Gastroesophageal sphincter (tissue), 4 donors: ENCODE results near the gene XYLB. TPM values are rescaled to one million over a fixed set of nuclear protein-coding genes. Genes with fewer than 3 reads are reported as not detected.

ENCODE experiments used
- ATAC-seq: fragments of 150-250 bp; one replicate; pipeline ENCODE4 v1.9.1; 2016; ENCODE audit warnings: mild to moderate bottlenecking, moderate library complexity
- H3K27ac ChIP-seq, 4 donors: fragments of 200-600 bp; sonication (generic) in 3 of 4; 1 replicate in 3 of 4; 2 replicates in 1 of 4; pipeline ENCODE4 v1.5.1; 2016 to 2019
- H3K27me3 ChIP-seq: fragments of 200-600 bp; sonication (generic); one replicate; pipeline ENCODE4 v1.5.1; 2019
- H3K36me3 ChIP-seq, 2 donors: fragments of 200-600 bp; sonication (generic); one replicate each; pipeline ENCODE4 v1.5.1; 2019; ENCODE audit warnings: control low read depth in 1 of 2
- H3K4me1 ChIP-seq, 3 donors: fragments of 200-600 bp; sonication (generic); 1 replicate in 2 of 3; 2 replicates in 1 of 3; pipeline ENCODE4 v1.5.1; 2016 to 2019; ENCODE audit warnings: control low read depth in 2 of 3
- H3K4me3 ChIP-seq, 2 donors: fragments of 200-600 bp; sonication (generic); one replicate each; pipeline ENCODE4 v1.5.1; 2019; ENCODE audit warnings: mild to moderate bottlenecking in 1 of 2, moderate library complexity in 1 of 2
- H3K9me3 ChIP-seq, 3 donors: fragments of 200-600 bp; sonication (generic); one replicate each; pipeline ENCODE4 v1.5.1; 2017 to 2019; ENCODE audit warnings: control low read depth in 2 of 3
- EP300 ChIP-seq: sonication (generic); formaldehyde crosslinking; IDR thresholded peaks from one replicate; pipeline ENCODE4 v1.6.1; 2017; ENCODE audit warnings: antibody characterized with exemption, mild to moderate bottlenecking
- POLR2A ChIP-seq, 2 donors: fragments of 450-650 bp; IDR thresholded peaks; one replicate each; pipeline ENCODE4 v1.6.1; 2017; ENCODE audit warnings: antibody characterized with exemption in 2 of 2, mild to moderate bottlenecking in 2 of 2, moderate library complexity in 1 of 2
- POLR2AphosphoS5 ChIP-seq: sonication (generic); formaldehyde crosslinking; IDR thresholded peaks from one replicate; pipeline ENCODE4 v1.6.1; 2017; ENCODE audit warnings: antibody characterized with exemption
- WGBS, 2 donors: methylation state at CpG; one replicate each; pipeline ENCODE4 v1.1.5; 2018; ENCODE audit warnings: low coverage in 1 of 2; 5-methylcytosine and 5-hydroxymethylcytosine counted together
- total RNA-seq, 4 donors: library from RNA; depleted of rRNA; stranded (reverse); fragments of >200 nt; gene quantifications; one replicate each; pipeline ENCODE4 v1.1.0, GENCODE V29; 2016
- TF ChIP-seq, protein P1 (sequence below), 4 experiments: fragments of 200-600 bp in 2 of 4; fragments of 450-650 bp in 2 of 4; sonication (generic) in 1 of 4; IDR thresholded peaks; one replicate each; pipeline ENCODE4 v1.5.1; 2017 to 2019; ENCODE audit warnings: antibody characterized with exemption in 4 of 4, mild to moderate bottlenecking in 2 of 4, moderate library complexity in 2 of 4

The XYLB gene
- total RNA-seq, 4 donors from 2014 or later = 0.87 to 2.2 (median 1.8) TPM

DNA sequence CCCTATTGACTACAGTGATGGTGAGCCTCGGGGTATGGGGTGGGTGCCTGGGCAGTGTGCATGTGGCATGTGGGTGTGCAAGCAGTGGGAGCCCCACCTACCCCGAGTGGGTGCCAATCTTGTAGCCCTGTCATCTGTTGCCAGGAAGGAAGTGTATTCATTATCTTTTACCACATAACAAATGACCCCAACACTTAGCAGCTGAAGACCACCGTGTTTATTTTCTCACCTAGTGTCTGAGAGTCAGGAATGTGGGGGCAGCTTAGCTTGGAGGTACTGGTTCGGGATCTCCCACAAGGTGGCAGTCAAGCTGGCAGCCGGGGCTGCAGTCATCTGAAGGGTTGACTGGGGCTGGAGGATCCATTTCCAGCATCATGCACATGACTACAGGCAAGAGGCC is 21.7 kb downstream of the XYLB start:
- no peak overlapping the region for H3K4me3 ChIP-seq
- ATAC-seq = no peak
- no peaks in the 10 kb centered on the region for H3K27me3 ChIP-seq
- no peaks in the 10 kb centered on the region for H3K4me1 ChIP-seq
- peaks cover 0 to 87% of the 10 kb centered on the region in 2 donors for H3K36me3 ChIP-seq
- 100% methylated on average over 2 of the region's 5 CpGs; no CpG with 5 or more reads in 1 of the 2 donors for WGBS, 2 donors
- no peaks in the 10 kb centered on the region for H3K9me3 ChIP-seq
- no peak overlapping the region for H3K27ac ChIP-seq
- TF ChIP-seq POLR2A (IDR thresholded peaks at IDR 0.05) (no peak), EP300 (no peak), POLR2AphosphoS5 (no peak)
- TF ChIP-seq, protein P1, sequence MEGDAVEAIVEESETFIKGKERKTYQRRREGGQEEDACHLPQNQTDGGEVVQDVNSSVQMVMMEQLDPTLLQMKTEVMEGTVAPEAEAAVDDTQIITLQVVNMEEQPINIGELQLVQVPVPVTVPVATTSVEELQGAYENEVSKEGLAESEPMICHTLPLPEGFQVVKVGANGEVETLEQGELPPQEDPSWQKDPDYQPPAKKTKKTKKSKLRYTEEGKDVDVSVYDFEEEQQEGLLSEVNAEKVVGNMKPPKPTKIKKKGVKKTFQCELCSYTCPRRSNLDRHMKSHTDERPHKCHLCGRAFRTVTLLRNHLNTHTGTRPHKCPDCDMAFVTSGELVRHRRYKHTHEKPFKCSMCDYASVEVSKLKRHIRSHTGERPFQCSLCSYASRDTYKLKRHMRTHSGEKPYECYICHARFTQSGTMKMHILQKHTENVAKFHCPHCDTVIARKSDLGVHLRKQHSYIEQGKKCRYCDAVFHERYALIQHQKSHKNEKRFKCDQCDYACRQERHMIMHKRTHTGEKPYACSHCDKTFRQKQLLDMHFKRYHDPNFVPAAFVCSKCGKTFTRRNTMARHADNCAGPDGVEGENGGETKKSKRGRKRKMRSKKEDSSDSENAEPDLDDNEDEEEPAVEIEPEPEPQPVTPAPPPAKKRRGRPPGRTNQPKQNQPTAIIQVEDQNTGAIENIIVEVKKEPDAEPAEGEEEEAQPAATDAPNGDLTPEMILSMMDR (IDR thresholded peaks at IDR 0.05) = no peak

DNA sequence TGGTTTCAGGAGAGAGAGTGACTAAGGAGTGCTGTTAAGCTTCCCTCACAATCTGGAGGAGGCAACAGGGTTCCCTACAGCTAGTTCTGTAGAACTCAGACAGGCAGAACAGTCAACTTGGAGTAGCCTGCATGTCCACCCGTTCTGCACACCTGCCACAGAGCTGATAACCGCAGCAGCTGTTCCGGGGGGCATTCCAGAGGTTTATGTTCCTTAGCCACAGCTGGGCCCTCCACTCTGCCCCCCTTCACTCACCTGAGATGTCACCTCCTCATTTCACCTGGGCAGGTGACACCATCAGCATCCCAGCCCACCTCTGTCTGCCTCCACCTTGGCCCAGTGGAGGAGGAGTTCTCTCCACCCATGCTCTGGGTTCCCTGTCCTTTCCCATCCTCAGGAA is 22.6 kb downstream of the XYLB start:
- Histone ChIP-seq H3K9me3 (no peaks in the 10 kb centered on the region), H3K4me3 (no peak overlapping the region), H3K4me1 (no peaks in the 10 kb centered on the region), H3K27ac (no peak overlapping the region), H3K36me3 (peaks cover 0 to 87% of the 10 kb centered on the region in 2 donors), H3K27me3 (no peaks in the 10 kb centered on the region)
- TF ChIP-seq EP300 = no peak
- TF ChIP-seq POLR2AphosphoS5 = no peak
- TF ChIP-seq POLR2A (IDR thresholded peaks at IDR 0.05) = no peak
- TF ChIP-seq, protein P1 (IDR thresholded peaks at IDR 0.05) = no peak
- 60 to 83% methylated on average over 1 of the region's 3 CpGs for WGBS, 2 donors
- no peak for ATAC-seq

DNA sequence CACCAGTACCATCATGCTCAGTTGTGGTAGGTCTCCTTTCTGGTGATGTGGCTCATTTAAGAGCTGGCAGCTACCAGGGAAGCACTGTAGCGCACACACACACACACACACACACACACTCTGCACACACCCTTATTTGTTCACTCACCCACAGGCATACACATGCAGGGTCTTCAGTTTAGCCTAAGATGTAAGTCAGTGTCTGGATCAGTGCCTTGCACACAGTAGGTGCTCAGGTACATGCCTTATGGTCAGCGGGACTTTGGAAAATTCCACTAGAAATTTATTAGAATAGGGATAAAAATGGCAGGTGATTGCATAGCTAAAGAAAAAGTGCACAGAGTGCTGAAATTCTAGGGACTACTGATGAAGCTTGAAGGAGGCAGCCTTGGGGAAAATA is 23.6 kb downstream of the XYLB start:
- Histone ChIP-seq H3K4me3 (no peak overlapping the region), H3K27ac (no peak overlapping the region), H3K4me1 (no peaks in the 10 kb centered on the region), H3K9me3 (no peaks in the 10 kb centered on the region), H3K36me3 (peaks cover 0 to 87% of the 10 kb centered on the region in 2 donors), H3K27me3 (no peaks in the 10 kb centered on the region)
- TF ChIP-seq POLR2AphosphoS5 (no peak), EP300 (no peak), POLR2A (IDR thresholded peaks at IDR 0.05) (no peak)
- TF ChIP-seq, protein P1 (IDR thresholded peaks at IDR 0.05) = no peak
- no peak for ATAC-seq
- 43 to 47% methylated on average over 1 to 2 of the region's 2 CpGs for WGBS, 2 donors

DNA sequence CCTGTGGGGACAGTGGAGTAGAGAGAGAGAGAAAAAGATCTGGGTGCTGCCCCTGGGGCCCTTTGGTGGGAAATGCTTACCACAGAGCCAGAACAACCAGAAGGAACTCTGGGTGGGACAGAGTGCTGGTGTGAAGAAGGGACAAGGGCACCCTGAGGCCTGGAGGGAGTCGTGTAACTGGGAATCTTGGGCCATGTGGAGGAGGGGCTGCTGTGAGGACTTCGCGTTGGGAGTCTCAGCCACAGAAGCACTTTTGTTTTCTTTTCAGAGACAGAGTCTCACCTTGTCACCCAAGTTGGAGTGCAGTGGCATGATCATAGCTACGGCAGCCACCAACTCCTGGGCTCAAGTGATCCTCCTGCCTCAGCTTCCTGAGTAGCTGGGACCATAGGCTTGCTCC is 24.3 kb downstream of the XYLB start:
- no peak for ATAC-seq
- no peak overlapping the region for H3K27ac ChIP-seq
- H3K4me1 ChIP-seq = no peaks in the 10 kb centered on the region
- H3K36me3 ChIP-seq = peaks cover 0 to 87% of the 10 kb centered on the region in 2 donors
- H3K9me3 ChIP-seq = no peaks in the 10 kb centered on the region
- H3K27me3 ChIP-seq = no peaks in the 10 kb centered on the region
- 78% methylated on average over 3 of the region's 4 CpGs; no CpG with 5 or more reads in 1 of the 2 donors for WGBS, 2 donors
- no peak overlapping the region for H3K4me3 ChIP-seq
- TF ChIP-seq, protein P1 (IDR thresholded peaks at IDR 0.05) = no peak
- TF ChIP-seq POLR2AphosphoS5 (no peak), EP300 (no peak), POLR2A (IDR thresholded peaks at IDR 0.05) (no peak)

DNA sequence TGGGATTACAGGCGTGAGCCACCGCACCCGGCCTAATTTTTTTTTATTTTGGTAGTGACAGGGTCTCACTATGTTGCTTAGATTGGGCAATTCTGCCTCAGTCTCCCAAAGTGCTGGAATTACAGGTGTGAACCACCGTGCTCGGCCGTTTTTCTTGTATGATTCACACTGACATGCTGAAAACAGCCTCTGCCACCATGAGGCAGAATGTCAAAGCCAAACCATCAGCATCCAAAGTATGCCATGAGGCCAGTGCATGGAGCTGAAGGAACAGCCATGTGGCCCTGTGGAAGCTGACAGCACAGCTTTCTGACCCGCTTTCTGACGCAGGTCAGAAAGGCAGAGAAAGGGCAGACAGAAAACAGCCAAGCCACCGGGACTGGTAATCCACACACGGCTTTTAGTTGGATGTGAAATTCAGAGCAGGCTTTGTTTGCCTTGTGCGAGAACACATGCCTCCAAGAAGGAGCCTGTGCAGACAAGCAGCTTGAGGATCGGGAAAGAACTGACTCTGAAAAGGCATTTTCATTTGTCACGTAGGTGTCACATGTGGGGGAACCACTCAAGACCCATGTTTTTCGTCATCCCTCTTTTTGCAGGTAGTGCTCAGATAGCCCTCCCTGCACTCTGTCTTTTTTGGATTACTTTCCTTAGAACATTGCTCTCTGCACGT is 25.1 kb downstream of the XYLB start:
- TF ChIP-seq POLR2A (IDR thresholded peaks at IDR 0.05) (no peak), EP300 (no peak), POLR2AphosphoS5 (no peak)
- TF ChIP-seq, protein P1 (IDR thresholded peaks at IDR 0.05) = no peak
- H3K36me3 ChIP-seq = peaks cover 0 to 86% of the 10 kb centered on the region in 2 donors
- WGBS, 2 donors = 72 to 81% methylated on average over 10 to 15 of the region's 15 CpGs

More for the DNA sequence above, 25.1 kb downstream of the XYLB start:
- no peak for ATAC-seq
- H3K4me3 ChIP-seq = no peak overlapping the region
- no peaks in the 10 kb centered on the region for H3K27me3 ChIP-seq
- H3K4me1 ChIP-seq = no peaks in the 10 kb centered on the region
- H3K9me3 ChIP-seq = no peaks in the 10 kb centered on the region
- H3K27ac ChIP-seq = no peak overlapping the region
